G401.6 (cell line): ENCODE measurements around the gene MTX1.
"Not testable (repeated sequence)": the region's sequence is repeated elsewhere in the genome, so short reads cannot be mapped to it uniquely, and the experiment has no call there.

ENCODE experiments used
- FAIRE-seq: peaks from 2 replicates; lab custom pipeline; 2012; peaks lifted over from hg19 to GRCh38; lab: Jason Lieb, UNC

MTX1 gene

DNA sequence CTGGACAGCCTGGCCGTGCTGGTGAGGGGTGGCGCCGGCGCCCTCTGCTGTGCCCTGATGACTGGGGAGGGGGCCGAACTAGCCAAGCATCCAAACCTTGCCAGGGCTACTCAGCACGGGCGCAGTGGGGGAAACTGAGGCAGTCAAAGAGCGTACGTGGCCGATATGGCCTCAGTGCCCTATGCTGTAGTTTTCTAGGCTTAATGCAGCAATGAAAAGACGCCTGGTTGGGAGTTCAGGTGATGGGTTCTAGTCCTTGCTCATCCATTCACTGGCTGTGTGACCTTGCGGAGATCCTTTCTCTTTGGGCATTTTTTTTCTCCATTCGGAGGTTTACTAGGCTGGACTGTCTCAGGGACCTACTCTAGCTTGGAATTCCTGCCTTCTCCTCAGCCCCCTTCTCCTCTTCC lies 822 bp downstream of the MTX1 start:
- no peak for FAIRE-seq

DNA sequence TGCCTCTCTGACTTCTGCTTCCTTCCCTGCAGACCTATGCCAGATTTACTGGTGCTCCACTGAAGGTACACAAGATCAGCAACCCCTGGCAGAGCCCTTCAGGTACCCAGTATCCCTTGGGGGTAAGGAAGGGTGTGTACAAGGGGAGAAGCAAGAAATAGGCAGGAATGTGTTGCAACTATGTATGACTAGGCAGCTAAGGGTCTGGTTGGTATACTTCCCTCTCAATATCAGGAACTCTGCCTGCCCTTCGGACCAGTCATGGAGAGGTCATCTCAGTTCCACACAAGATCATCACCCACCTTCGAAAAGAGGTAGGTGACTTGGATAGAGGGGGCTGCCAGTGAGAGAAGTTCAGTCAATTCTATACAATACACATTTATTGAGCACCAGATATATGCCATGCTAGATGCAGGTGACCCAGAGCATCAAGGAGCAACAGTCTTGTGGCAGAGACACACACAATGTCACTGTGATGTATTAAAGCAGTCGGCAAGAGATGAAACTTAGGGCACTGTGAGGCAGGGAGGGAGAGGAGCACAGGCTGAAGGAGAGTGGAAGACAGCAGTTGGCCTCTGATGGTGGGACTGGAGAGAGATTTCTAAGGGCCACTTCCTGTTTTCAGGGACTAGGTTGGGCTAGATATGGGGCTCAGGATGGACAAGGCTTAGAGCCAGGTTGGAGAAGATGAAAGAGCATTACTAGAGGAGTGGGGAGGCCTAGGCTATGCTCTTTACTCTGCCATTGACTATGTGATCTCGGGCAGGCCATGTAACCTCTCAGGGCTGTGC lies 2.0 kb downstream of the MTX1 start:
- no peak for FAIRE-seq

DNA sequence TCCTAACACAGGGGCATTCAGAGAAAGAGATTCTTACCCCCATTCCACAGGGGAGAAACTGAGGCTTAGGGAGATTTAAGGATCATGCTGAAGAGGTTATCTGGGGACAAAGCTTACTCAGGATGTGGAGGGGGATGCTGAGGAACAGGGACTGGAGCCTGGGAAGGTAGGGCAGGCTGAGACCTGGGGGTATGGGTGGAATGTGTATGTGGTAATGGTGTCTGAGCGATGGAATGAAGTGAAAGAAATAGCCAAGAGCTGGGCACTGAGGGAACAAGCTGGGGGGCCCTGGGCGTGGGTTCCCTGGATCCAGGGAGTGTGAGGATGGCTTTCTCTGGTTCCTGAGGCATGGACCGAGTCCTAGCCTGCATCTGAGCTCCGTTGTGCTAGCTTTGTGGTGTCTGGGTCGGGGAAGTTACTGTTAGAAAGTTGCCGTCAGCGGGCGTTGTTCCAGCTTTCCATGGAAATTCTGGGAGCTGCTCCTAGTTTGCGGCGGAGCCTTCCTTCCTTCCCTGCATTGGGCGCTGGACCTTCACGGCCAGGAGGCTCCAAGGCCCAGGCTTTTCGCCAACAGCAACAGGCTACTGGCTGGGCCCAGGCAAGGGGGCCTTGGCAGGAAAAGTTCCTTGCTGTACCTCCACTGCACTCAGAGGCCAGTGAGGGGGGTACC lies 3.0 kb downstream of the MTX1 start:
- FAIRE-seq: not testable (repeated sequence)

DNA sequence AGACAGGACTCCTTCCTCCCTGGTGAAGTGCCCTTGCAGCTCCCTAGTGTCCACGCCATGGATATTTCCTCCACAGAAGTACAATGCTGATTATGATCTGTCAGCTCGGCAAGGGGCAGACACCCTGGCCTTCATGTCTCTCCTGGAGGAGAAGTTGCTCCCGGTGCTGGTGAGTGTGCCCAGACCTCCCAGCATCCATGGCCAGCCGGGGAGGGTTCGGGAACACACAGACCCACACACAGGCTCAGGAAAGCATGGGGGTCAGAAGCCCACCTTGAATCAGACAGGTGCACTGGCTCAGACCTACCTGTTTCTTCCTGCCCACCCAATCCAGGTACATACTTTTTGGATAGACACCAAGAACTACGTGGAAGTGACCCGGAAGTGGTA lies 3.6 kb downstream of the MTX1 start:
- FAIRE-seq: not testable (repeated sequence)

DNA sequence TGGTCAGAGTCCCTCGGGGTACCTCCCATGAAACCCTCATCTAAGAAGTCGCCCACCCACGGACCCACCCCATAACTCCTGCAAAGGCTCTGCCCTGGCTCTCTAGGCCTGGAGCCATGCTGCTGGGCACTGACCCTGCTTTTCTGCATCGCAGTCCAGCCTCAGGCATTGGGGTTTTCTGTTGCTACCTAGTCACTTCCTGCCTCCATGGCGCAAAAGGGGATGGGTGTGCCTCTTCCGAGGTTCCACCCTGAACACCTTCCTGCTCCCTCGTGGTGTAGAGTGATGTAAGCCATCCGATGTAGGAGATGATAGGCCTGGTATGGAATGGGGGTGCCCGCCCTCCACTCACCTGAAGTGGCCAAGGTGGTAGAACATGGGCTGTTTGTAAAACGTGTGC lies 6.2 kb downstream of the MTX1 start:
- not testable (repeated sequence) for FAIRE-seq

DNA sequence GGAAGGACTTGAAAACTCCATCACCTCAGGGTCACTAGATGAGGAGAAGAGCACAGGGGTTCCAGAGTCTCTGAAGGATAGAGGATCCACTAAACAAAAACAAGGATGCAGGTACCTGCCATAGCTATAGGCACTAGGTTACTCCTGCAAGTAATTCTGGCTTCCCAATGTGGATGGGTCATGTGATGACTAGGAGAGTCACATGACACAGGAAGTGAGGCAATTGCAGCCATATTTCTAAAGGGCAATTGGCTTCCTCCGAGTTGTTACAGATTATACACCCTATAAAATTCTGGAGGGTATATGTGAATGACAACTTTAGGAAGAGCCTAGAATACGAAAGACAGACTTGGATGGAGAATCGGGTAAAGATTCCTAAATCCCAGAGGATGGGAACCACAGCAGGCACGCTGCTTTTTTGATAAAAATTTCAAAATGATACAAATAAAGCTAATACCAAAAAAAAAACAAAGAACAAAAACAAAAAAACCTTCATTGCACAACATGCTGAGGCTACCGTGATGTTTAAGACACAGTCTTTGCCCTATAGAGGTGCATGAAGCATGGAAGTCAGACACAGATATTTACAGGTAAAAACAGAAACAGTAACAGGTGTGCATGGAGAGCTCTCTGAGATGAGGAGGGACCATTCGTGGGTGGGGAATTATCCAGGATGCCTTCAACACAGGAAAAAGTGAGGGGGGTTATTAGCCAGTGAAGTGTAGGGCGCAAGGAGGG lies 10.5 kb downstream of the MTX1 start:
- peak; percentile 28 for FAIRE-seq

DNA sequence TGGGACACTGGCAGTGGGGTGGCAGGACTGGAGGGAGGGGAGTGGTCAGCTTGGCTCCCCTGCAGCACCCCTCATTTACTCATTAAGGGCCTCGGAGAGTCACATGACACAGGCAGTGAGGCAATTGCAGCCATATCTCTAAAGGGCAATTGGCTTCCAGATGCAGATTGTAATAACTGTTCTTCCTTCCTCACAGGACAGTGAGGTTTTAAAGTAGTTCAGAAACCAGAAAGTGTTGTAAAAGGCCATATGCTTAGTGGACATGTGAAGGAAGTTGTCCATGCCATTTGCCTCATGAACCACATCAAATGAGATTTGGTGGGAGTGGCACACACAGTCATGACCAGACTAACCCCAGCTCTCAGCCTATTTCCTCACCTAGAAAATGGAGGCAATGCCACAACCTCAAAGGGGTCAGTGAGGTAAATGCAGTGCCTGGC lies 11.1 kb downstream of the MTX1 start:
- FAIRE-seq: no peak

DNA sequence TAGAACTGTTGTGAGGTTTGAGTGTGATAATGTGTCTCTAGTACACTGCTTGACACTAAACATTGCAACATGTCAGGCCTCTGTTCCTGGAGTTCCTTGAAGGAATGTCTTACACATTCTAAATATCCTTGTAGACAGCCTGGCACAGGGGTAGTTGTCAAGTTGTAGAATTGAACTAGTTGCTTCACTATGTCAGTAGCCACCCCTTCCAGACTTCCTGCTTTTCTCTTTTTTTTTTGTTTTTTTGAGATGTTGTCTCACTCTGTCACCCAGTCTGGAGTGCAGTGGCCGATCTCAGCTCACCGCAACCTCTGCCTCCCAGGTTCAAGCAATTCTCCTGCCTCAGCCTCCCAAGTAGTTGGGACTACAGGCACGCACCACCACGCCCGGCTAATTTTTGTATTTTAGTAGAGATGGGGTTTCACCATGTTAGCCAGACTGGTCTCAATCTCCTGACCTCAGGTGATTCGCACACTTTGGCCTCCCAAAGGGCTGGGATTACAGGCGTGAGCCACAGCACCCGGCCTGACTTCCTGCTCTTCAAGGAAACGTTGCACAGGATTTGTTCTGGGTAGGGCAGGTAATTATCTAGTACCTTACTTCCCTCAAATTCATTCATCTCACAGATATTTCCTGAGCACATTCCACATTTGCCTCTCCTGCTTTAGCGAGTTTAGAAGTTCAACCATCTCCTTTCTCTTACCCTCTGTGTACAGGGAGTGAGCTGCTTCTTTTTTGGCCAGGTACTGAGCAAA lies 11.9 kb downstream of the MTX1 start:
- FAIRE-seq: not testable (repeated sequence)

DNA sequence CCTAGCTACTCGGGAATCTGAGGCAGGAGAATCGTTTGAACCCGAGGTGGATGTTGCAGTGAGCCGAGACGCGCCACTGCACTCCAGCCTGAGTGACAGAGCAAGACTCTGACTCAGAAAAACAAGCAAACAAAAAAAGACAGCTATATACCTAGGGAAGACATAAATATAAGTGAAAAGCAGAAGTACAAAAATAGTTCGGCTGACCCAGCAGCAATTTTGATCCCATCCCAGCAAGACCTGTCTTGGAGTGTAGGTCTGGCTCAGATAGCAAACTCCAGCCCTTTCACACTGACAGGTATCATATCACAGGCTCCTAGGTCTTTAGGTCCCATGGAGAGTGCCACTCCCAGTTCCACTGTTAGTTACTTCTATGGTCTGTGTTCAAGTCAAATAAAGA lies 14.6 kb downstream of the MTX1 start:
- no peak for FAIRE-seq

DNA sequence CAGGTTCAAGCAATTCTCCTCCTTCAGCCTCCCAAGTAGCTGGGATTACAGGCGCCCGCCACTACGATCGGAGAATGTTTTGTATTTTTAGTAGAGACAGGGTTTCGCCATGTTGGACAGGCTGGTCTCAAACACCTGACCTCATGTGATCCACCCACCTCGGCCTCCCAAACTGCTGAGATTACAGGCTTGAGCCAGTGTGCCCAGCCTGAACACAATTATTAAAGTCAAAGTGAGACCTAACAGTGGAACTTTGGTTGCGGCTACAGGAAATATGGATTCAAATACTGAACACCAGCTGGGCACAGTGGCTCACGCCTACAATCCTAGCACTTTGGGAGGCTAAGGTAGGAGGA lies 16.9 kb downstream of the MTX1 start:
- not testable (repeated sequence) for FAIRE-seq

DNA sequence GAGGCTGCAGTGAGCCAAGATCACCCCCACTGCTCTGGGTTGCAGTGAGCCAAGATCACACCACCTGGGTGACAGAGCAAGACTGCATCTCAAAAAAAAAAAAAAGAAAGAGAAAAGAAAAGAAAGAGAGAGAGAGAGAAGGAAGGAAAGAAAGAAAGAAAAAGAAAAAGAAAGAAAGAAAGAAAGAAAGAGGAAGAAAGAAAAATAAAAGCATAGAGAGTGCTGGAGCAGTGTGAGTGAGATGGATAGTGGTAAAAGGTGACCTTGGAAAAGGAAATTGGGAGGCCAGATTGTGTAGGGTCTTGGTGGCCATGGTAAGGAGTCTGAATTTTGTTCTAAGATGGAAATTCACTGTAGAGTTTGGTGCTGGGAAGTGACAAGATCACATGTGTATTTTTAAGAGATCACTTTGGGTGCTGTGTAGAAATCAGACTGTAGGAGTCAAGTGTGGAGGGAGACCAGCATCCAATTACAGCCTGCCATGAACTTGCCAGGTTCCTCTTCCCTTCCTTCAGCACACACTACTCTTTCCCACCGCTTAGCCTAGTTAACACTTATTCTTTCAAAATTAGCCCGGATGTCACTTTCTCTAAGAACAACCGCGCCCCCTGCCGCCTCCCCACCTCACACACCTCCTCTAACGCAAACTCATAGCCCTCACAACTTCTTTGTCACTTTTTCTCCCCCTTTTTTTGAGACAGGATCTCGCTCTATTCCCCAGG lies 17.9 kb downstream of the MTX1 start:
- peak; percentile 46 for FAIRE-seq

DNA sequence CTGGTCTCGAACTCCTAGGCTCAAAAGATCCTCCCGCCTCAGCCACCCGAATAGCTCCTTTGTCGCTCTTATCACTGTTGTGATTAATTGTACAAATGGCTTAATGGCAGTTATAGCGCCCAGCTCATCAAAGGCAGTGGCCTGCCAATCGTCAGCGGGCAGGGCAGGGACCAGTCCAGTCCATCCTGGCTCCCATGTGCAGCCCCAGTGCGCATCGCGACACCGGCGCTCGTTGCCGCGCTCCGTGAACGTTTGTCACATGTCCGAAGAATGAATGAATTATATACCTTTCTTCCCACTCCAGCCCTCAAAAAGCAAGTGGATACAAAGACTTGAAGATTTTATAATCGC lies 18.4 kb downstream of the MTX1 start:
- FAIRE-seq: no peak

DNA sequence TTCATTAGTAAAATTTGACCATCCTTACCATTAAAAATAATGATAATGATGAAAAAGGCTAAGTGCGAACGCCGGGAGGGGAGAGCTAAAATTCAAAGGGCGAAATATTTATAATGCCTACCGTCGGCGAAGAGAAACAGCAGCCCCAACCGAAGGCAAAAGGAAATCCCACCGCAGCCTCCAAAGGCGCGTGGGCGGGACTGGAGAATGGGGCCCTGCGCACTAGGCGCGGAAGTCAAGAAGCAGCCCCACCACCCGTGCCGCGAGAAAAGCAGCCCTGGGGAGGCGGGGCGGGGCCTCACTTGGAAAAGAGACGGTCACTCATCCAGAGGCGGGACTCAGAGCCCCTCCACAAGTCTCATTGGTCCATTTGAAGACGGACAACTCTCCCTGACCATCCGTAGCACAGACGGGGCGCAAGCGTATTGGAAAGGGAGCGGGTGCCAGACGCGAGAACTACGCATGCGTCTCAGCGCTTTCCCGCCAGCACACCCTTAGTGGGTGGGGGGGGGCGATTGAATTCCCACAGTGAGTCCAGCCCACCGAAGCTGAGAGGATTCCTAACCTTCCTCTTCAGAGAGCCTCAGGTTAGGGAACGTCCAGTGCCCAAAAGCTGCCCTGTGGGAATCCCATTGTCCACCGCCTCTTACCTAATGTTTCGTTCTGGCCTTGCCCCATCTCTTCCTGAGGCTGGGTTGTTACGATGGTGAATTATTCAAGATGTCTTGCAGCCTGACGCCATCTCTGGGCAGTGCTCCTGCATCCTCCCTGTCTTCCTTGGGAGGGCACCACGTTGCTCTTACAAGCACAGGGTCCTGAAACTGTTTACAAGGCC lies 19.0 kb downstream of the MTX1 start:
- peak; percentile 97 for FAIRE-seq

DNA sequence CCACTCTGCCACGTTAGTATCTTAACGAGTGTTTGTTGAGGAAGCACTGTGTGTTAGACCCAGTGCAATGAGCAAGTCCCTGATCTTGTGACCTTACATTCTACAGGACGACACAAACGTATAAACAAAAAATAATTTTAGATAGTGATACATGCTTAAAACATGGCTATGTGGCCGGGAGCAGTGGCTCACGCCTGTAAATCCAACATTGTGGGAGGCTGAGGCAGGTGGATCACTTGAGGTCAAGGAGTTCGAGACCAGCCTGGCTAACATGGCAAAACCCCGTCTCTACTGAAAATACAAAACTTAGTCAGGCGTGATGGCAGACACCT lies 19.6 kb downstream of the MTX1 start:
- no peak for FAIRE-seq

DNA sequence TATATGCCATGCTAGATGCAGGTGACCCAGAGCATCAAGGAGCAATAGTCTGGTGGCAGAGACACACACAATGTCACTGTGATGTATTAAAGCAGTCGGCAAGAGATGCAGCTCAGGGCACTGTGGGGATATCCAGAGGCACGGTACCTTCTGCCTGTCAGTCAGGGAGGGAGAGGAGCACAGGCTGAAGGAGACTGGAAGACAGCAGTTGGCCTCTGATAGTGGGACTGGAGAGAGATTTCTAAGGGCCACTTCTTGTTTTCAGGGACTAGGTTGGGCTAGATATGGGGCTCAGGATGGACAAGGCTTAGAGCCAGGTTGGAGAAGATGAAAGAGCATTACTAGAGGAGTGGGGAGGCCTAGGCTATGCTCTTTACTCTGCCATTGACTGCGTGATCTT lies 22.8 kb downstream of the MTX1 start:
- not testable (repeated sequence) for FAIRE-seq

DNA sequence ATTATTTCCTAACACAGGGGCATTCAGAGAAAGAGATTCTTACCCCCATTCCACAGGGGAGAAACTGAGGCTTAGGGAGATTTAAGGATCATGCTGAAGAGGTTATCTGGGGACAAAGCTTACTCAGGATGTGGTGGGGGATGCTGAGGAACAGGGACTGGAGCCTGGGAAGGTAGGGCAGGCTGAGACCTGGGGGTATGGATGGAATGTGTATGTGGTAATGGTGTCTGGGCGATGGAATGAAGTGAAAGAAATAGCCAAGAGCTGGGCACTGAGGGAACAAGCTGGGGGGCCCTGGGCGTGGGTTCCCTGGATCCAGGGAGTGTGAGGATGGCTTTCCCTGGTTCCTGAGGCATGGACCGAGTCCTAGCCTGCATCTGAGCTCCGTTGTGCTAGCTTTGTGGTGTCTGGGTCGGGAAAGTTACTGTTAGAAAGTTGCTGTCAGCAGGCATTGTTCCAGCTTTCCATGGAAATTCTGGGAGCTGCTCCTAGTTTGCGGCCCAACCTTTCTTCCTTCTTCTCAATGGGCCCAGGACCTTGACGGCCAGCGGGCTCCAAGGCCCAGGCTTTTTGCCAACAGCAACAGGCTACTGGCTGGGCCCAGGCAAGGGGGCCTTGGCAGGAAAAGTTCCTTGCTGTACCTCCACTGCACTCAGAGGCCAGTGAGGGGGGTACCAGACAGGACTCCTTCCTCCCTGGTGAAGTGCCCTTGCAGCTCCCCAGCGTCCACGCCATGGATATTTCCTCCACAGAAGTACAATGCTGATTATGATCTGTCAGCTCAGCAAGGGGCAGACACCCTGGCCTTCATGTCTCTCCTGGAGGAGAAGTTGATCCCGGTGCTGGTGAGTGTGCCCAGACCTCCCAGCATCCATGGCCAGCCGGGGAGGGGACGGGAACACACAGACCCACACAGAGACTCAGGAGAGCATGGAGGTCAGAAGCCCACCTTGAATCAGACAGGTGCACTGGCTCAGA lies 23.8 kb downstream of the MTX1 start:
- FAIRE-seq: not testable (repeated sequence)

DNA sequence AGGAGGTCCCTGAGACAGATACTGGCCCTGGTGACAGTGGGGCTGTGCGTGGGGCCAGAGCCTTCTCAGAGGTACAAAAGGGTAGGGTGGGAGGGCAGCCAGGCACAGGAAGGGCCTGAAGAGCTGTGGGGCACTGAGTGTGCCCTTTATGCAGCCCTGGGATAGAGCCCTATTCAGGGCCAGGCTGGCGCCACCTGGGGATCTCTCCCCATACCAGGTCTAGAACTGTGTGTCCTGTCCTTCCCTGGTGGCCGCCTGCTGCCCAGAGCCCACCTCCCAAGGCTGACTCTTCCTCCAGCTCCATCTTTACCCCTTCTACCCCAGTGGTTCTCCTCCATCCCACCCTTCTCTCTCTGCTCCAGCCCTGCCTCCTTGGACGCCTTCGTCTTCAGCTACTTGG lies 25.0 kb downstream of the MTX1 start:
- not testable (repeated sequence) for FAIRE-seq

DNA sequence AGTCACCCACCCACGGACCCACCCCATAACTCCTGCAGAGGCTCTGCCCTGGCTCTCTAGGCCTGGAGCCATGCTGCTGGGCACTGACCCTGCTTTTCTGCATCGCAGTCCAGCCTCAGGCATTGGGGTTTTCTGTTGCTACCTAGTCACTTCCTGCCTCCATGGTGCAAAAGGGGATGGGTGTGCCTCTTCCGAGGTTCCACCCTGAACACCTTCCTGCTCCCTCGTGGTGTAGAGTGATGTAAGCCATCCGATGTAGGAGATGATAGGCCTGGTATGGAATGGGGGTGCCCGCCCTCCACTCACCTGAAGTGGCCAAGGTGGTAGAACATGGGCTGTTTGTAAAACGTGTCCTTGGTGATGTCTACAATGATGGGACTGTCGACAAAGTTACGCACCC lies 26.9 kb downstream of the MTX1 start:
- not testable (repeated sequence) for FAIRE-seq

DNA sequence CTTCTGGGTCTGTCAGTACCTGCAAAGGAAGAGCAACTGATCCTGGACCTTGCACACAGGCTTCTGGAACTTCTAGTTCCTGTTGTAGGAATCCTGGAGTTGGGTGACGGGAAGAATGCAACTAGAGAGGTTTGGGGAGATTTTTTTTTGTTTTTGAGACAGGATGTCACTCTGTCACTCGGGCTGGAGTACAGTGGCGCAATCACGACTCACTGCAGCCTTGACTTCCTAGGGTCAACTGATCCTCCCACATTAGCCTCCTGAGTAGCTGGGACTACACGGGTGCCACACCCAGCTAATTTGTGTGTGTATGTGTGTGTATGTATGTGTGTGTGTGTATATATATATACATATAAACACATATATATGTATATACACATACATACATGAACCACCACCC lies 28.0 kb downstream of the MTX1 start:
- no peak for FAIRE-seq
